ENCODE measurements around the gene CEACAM16.

The CEACAM16 gene

GRCh38 chr19:44686896-44687295 lies 12.1 kb upstream of the CEACAM16 start:
- Histone ChIP-seq H3K9ac (ENCODE audit: low read length) (no peak overlapping the region), H4K20me1 (ENCODE audit: insufficient read depth, low read length) (peaks cover 4% of the 10 kb centered on the region; the same call in 1 of the 2 replicates), H3K4me3 (ENCODE audit: low read length) (no peak overlapping the region), H3K27ac (ENCODE audit: low read length) (no peak overlapping the region), H3K4me2 (ENCODE audit: low read length) (no peak overlapping the region), H3K27me3 (ENCODE audit: low read depth, low read length) (peaks cover 48% of the 10 kb centered on the region), H2AFZ (ENCODE audit: low read depth, low read length) (no peak overlapping the region), H3K79me2 (ENCODE audit: low read length) (no peaks in the 10 kb centered on the region), H3K36me3 (replicated peaks; ENCODE audit: low read depth, low read length) (no peaks in the 10 kb centered on the region), H3K4me1 (ENCODE audit: low read length) (peaks cover 47% of the 10 kb centered on the region), H3K9me3 (ENCODE audit: insufficient read depth, low read length) (no peaks in the 10 kb centered on the region)
- TF ChIP-seq CTCF (IDR thresholded peaks at IDR 0.05; ENCODE audit: low read depth, low read length) (no peak), EZH2phosphoT487 (IDR thresholded peaks at IDR 0.05; ENCODE audit: low read depth) (no peak)

- TF ChIP-seq EZH2phosphoT487 (IDR thresholded peaks at IDR 0.05; ENCODE audit: low read depth) = no peak
- peaks cover 46% of the 10 kb centered on the region for H3K27me3 ChIP-seq (ENCODE audit: low read depth, low read length)
- H2AFZ ChIP-seq (ENCODE audit: low read depth, low read length) = no peak overlapping the region
- no peak overlapping the region for H3K27ac ChIP-seq (ENCODE audit: low read length)
- H3K9ac ChIP-seq (ENCODE audit: low read length) = no peak overlapping the region
- H3K4me1 ChIP-seq (ENCODE audit: low read length) = peaks cover 50% of the 10 kb centered on the region
- H3K79me2 ChIP-seq (ENCODE audit: low read length) = no peaks in the 10 kb centered on the region
- H4K20me1 ChIP-seq (ENCODE audit: insufficient read depth, low read length) = peaks cover 10% of the 10 kb centered on the region
- no peaks in the 10 kb centered on the region for H3K9me3 ChIP-seq (ENCODE audit: insufficient read depth, low read length)
- no peaks in the 10 kb centered on the region for H3K36me3 ChIP-seq (replicated peaks; ENCODE audit: low read depth, low read length)
- no peak overlapping the region for H3K4me2 ChIP-seq (ENCODE audit: low read length)
- H3K4me3 ChIP-seq (ENCODE audit: low read length) = no peak overlapping the region
Observed at GRCh38 chr19:44687888-44688287, 11.1 kb upstream of the CEACAM16 start.

GRCh38 chr19:44689290-44690130 lies 9.4 kb upstream of the CEACAM16 start:
- Histone ChIP-seq H3K9ac (ENCODE audit: low read length) (no peak overlapping the region), H3K79me2 (ENCODE audit: low read length) (no peaks in the 10 kb centered on the region), H3K4me3 (ENCODE audit: low read length) (no peak overlapping the region), H2AFZ (ENCODE audit: low read depth, low read length) (no peak overlapping the region), H3K36me3 (replicated peaks; ENCODE audit: low read depth, low read length) (no peaks in the 10 kb centered on the region), H3K4me2 (ENCODE audit: low read length) (no peak overlapping the region), H3K4me1 (ENCODE audit: low read length) (peaks cover 38% of the 10 kb centered on the region), H3K27ac (ENCODE audit: low read length) (no peak overlapping the region), H3K9me3 (ENCODE audit: insufficient read depth, low read length) (no peaks in the 10 kb centered on the region), H3K27me3 (ENCODE audit: low read depth, low read length) (peaks cover 58% of the 10 kb centered on the region), H4K20me1 (ENCODE audit: insufficient read depth, low read length) (peaks cover 12% of the 10 kb centered on the region)
- TF ChIP-seq CTCF (IDR thresholded peaks at IDR 0.05; ENCODE audit: low read depth, low read length) = peak; percentile 94
- TF ChIP-seq EZH2phosphoT487 (IDR thresholded peaks at IDR 0.05; ENCODE audit: low read depth) = no peak

- Histone ChIP-seq H3K36me3 (replicated peaks; ENCODE audit: low read depth, low read length) (no peaks in the 10 kb centered on the region), H3K4me2 (ENCODE audit: low read length) (no peak overlapping the region), H4K20me1 (ENCODE audit: insufficient read depth, low read length) (peaks cover 12% of the 10 kb centered on the region), H3K9ac (ENCODE audit: low read length) (no peak overlapping the region), H3K4me1 (ENCODE audit: low read length) (peaks cover 35% of the 10 kb centered on the region), H2AFZ (ENCODE audit: low read depth, low read length) (no peak overlapping the region), H3K27me3 (ENCODE audit: low read depth, low read length) (peaks cover 60% of the 10 kb centered on the region), H3K79me2 (ENCODE audit: low read length) (no peaks in the 10 kb centered on the region), H3K4me3 (ENCODE audit: low read length) (no peak overlapping the region), H3K9me3 (ENCODE audit: insufficient read depth, low read length) (no peaks in the 10 kb centered on the region), H3K27ac (ENCODE audit: low read length) (no peak overlapping the region)
- TF ChIP-seq CTCF (IDR thresholded peaks at IDR 0.05; ENCODE audit: low read depth, low read length) (no peak), EZH2phosphoT487 (IDR thresholded peaks at IDR 0.05; ENCODE audit: low read depth) (no peak)
Observed at GRCh38 chr19:44690131-44690440, 8.9 kb upstream of the CEACAM16 start.
